OCI-M2 (cell line): ENCODE data around the gene INSIG1.

Experiments used
- DNase-seq: peaks from one replicate; lab custom pipeline; 2025; ENCODE audit not compliant: unreplicated experiment; lab: John Stamatoyannopoulos, UW

Gene INSIG1

GRCh38 chr7:155284496-155285274, 13.0 kb upstream of the INSIG1 start:
- DNase-seq = no peak

DNA sequence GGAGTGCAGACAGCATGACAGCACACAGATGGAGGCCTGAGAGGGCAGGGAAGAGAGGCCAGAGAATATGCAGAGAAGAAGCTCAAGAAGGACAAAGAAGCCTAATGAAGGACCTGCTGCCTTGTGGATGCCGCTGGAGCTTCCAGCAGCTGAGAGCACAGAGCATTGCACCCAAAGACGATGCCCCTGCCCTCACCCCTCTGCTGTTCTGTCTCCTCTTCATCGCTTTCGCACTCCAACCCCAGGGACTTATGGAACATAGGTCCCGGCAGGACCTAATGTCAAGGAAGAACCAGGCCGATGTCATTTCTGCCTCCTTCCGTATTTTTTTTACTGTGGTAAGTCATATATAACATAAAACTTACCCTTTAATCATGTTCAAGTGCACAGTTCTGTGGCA, 12.3 kb upstream of the INSIG1 start:
- no peak for DNase-seq

- DNase-seq = no peak
These were observed 11.8 kb upstream of the INSIG1 start for GRCh38 chr7:155285833-155286232.

GRCh38 chr7:155286686-155287085, 11.0 kb upstream of the INSIG1 start:
- no peak for DNase-seq

DNA sequence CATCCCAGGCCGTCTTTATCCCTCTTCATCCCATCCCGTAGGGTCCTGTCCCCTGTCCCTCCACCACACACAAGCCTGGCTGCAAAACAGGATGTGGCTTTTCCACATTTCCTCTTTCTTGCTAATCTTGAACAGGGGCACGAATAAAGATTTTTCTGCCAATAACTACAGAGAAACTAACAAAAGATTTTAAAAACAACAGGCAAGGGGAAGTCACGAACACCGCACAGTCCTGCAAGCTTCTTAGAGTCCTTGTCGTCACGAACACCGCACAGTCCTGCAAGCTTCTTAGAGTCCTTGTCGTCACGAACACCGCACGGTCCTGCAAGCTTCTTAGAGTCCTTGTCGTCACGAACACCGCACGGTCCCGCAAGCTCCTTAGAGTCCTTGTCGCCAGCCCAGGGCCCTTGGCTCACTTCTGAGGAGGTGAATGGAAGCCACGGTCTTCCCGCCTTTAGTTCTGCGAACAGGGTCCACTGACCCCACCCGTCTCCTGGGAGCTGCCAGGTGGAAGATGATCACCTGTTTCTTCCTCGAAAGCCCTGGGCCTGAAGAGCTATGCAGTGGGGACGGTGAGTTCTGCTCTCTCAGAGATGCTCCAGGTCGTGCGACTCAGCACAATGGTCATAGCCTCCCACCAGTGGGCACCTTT, 10.3 kb upstream of the INSIG1 start:
- no peak for DNase-seq

DNA sequence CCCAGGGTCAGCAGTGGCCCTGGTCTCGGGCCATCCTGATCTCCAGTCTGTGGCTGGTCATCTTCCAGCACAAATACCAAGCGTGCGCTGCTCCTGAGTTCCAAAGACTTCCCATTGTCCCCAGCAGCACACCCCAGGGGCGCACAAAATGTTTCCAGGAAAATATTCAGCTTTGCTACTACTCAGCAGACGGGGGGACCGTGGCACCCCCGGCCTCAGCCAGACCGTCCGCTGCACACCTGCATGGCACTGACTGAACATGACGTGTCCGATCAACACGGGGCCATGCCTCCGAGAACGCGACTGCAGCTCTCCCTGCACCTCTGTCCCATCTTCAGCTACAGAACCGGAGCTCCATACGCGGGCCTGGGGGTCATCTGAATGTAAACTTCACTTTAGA, 9.6 kb upstream of the INSIG1 start:
- no peak for DNase-seq

- no peak for DNase-seq
These were observed 8.6 kb upstream of the INSIG1 start for GRCh38 chr7:155289107-155289506.

- no peak for DNase-seq
These were observed 7.7 kb upstream of the INSIG1 start for GRCh38 chr7:155289949-155290501.

- no peak for DNase-seq
These were observed 6.6 kb upstream of the INSIG1 start for GRCh38 chr7:155291045-155291530.

- DNase-seq = no peak
These were observed 5.9 kb upstream of the INSIG1 start for GRCh38 chr7:155291729-155292128.

GRCh38 chr7:155292680-155293226, 4.9 kb upstream of the INSIG1 start:
- DNase-seq = no peak

GRCh38 chr7:155293721-155294510, 3.8 kb upstream of the INSIG1 start:
- no peak for DNase-seq

DNA sequence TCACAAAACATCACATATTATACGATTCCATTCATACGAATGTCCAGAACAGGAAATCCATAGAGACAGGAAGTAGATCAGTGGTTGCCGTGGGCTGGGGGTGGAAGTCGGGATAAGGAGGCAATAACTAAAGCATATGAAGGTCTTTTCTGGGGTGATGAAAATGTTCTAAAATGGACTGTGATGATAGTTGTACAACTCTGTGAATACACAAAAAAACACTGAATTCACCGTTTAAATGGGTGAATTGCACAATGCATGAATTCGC, 3.2 kb upstream of the INSIG1 start:
- no peak for DNase-seq

GRCh38 chr7:155295511-155295910, 2.2 kb upstream of the INSIG1 start:
- no peak for DNase-seq

GRCh38 chr7:155296006-155296787, 1.5 kb upstream of the INSIG1 start:
- DNase-seq = no peak

DNA sequence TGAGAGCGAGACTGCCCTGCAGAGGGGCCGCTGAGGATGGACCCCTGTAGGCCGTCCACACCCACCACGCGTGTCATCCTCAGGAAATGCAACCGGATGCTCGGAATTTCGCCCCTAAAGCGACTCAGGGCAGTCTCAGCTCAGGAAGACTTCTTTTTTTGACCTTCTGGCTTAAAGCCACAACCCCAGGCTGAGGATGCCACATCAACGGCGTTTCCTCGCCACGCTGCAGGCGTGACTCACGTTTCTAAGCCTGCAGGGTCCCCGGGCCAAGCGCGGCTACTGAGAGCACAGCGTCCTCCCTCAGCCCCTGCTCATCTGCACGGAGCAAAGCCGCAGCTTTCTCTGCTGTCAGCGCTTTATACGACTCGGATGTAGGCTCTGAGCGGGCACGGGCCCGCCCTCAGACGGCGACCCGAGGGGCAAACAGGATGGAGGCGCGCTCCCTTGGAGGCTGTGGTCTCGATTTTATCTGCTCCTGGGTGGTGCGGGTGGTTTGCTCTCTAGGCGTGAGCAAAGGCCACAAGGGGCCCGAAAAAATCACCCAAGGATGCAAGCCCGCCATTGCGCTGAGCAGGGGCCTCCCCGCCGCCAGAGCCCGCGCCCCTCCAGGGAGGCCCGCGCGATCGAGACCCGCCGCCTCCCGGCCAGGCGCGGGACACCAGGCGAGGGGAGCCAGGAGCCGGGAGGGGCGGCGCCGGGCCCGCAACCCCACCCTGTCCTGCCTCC, 726 bp upstream of the INSIG1 start:
- peak; percentile 20 for DNase-seq

- DNase-seq = no peak
These were observed 683 bp downstream of the INSIG1 start for GRCh38 chr7:155298288-155298833.

- DNase-seq = peak; percentile 80
These were observed 1.3 kb downstream of the INSIG1 start for GRCh38 chr7:155298834-155299534.
